ENCODE measurements around the gene NLK.
"Not testable (repeated sequence)": the region's sequence is repeated elsewhere in the genome, so short reads cannot be mapped to it uniquely, and the experiment has no call there.

The NLK gene

DNA sequence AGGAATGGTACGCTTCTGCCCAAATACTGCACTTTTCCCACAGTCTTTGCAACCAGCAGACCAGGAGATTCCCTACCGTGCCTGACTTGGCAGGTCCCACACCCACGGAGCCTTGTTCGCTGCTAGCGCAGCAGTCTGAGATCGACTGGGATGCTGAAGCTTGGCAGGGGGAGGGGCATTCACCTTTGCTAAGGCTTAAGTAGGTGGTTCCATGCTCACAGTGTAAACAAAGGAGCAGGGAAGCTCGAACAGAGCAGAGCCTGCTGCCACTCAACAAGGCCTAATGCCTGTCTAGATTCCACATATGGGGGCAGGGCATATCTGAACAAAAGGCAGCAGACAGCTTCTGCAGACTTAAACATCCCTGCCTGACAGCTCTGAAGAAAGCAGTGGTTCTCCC, 169.3 kb downstream of the NLK start:
- DNase-seq, result no peak

DNA sequence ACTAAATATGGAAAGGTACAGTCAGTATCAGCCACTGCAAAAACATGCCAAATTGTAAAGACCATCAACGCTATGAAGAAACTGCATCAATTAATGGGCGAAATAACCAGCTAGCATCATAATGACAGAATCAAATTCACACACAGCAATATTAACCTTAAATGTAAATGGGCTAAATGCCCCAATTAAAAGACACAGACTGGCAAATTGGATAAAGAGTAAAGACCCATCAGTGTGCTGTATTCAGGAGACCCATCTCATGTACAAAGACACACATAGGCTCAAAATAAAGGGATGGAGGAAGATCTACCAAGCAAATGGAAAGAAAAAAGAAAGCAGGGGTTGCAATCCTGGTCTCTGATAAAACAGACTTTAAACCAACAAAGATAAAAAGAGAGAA, 171.1 kb downstream of the NLK start:
- not testable (repeated sequence) for DNase-seq

DNA sequence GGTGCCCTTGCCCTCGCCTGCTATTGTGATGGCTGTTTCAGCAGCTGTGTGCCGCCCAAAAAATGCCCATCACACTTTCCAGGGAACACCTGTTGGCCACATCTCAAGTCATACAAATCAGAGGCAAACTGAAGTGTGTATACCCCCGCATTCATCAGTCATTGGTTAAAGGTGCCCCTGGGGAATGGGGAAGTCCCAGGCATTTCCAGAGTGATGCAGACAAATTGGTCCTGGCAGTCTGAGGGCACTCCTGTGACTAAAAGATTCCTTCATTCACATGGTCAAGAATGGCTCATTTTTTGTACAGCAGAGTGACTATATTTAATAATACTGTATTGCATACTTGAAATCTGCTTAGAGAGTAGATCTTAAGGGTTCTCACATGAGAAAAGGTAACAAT, 173.6 kb downstream of the NLK start:
- DNase-seq, result no peak

DNA sequence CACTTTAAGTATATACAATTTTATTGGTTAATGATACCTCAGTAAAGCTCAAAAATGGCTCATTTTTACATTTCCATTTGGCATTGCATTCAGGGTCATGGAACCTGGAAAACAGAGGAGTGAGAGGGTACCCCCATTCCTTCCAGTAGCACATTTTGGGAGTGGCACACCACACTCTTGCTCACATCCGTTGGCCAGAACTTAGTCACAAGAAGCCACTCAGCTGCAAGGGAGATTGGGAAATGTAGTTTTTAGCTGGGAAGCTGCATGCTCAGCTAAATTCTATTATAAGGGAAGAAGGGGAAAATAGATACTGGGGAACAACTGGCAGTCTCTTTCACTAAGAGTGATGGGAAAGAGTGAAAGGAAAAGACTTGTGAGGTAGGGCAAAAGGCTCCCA, 174.1 kb downstream of the NLK start:
- no peak for DNase-seq

DNA sequence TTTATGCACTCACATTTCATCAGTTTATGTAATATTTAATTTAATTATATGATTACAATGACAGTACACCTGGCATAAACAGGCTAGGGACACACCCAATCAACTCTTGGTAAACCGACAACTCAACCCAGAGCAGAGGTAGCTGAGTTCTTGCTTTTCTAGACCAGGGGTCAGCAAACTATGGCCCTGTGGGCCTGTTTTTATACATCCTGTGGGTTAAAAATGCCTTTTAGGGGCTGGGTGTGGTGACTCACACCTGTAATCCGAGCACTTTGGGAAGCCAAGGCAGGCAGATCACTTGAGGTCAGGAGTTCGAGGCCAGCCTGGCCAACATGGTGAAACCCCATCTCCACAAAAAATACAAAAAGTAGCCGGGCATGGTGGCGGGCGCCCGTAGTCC, 177.3 kb downstream of the NLK start:
- no peak for DNase-seq

DNA sequence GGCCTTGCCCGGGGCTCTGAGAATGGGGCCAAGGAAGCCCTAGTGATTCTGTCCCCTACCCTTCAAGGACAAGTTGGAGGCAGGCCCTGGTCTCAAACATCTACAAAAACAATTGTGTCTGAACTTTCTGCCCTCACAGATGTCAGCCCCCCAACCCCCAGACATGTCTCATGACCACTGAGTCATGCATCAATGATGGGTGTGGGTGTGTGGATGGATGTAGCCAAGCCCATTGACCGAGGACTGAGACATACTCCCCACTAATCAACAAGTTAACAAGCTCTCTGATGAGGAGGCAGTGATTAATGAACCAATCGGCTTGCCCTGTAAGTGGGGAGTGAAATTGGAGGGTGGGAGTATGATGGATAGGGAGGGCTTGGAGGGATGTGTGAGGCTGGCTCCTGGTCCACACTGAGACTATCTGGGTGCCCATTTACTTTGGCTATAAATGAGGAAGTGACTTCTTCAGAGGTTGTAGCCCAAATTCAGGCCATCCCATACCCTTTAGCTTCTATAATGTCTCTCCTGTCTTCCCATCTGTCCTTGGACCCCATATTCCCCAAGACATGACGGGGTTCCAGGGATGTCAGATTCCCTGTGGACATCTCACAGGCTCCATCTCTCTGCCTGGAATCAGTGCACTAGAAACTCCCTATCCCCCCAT, 179.4 kb downstream of the NLK start:
- no peak for DNase-seq

DNA sequence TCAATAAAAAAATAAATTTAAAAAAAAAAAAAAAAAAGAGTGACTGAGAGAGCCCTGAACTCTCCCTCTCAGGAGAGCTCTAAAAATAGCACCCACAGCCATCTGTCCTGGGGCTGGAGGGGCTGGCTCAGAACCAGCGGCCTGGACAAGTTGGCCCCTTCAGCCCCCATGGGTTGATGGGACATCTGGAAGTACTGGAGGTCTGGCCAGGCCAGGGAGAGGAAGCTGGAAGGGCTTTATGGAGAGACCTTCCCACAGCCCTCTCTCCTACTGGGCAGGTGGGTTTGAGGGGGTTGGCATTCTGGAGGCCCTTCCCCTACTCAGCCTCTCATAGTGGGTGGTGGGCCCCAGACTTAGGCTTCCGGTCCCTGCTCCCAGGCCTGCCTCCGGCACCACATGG, 182.8 kb downstream of the NLK start:
- no peak for DNase-seq

DNA sequence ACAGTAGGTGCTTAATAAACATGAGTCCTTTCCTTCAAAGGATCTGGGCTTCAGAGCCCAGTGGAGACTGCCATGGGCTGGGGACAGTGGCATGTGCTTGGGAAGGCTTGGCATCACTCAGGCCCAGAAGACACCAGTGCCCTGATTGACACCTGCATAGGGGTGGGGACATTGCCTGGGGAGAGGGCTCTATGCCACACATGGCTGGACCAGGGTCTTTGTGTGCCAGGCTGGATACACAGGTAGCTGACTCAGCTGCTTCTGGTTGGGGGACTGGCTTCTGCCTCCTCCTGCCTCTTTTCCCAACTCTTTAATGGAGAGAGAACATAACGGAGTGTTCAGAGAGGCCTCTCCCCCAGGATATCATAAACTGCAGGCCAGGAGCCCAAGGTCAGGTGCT, 183.4 kb downstream of the NLK start:
- DNase-seq, result no peak

DNA sequence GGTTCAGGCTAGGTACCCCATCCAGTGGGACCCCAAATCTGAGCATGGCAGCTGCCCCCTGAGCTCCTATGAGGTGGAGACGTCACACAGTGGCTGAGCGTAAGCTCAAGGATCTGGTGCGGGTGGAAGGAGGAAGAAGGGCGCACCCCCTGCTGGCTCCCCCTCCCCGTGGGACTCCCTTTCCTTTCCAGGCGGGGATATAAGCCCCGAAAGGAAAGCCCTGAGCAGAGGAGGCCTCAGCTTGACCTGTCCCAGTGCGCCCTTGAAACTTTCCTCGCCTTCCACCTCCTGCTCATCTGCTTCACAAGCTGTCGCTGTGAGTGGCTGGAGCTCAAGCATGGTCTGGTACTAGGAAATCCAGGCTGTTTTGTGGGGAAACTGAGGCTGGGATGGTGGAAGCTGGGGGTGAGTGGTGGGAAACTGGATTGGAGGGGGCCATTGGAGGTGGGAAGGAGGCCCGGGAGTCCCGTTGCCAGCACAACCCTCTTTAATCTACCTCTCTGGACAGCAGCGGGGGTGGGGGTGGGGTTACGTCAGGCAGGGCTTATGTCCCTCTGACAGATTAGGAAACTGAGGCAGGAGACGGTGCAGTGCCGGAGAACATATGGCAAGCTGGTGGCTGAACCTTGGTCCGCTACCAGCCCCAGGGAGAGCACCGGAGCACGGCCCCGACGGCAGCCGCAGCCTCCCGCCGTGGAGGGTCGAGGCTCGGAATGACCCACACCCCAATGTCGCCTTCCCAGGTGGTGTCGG, 184.3 kb downstream of the NLK start:
- DNase-seq, result no peak

DNA sequence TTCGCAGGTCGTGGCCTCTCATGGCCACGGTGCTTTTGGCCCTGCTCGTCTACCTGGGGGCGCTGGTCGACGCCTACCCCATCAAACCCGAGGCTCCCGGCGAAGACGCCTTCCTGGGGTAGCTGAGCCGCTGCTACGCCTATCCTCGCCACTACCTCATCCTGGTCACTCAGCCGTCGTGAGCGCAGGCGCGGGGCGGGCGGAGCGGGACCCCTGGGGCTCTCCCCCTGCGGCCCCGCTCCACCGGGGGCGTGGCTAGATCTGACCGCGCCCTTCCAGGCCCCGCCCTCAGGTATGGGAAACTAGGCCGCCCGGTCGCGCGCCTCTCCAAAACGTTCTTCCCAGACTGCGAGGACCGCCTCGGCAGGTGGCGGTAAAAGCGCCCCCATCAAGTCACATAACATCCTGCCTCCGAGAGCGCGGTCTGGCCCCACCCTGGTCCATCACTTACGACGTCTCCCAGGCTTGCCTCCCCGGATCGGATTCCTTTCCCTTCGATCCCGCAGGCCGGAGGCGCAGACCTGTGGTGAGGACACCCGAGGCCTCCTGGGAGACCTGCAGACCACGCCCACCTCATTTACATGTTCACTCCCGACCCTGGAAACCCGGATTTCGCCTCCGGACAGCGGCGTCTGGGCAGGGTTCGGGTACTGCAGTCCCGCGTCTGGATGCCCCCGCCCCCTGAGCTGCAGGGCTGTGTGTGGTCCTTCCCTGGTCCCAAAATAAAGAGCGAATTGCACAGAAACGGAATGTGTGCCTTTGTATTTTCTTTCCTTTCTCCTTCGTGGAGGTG, 185.0 kb downstream of the NLK start:
- DNase-seq, result peak; percentile 35

DNA sequence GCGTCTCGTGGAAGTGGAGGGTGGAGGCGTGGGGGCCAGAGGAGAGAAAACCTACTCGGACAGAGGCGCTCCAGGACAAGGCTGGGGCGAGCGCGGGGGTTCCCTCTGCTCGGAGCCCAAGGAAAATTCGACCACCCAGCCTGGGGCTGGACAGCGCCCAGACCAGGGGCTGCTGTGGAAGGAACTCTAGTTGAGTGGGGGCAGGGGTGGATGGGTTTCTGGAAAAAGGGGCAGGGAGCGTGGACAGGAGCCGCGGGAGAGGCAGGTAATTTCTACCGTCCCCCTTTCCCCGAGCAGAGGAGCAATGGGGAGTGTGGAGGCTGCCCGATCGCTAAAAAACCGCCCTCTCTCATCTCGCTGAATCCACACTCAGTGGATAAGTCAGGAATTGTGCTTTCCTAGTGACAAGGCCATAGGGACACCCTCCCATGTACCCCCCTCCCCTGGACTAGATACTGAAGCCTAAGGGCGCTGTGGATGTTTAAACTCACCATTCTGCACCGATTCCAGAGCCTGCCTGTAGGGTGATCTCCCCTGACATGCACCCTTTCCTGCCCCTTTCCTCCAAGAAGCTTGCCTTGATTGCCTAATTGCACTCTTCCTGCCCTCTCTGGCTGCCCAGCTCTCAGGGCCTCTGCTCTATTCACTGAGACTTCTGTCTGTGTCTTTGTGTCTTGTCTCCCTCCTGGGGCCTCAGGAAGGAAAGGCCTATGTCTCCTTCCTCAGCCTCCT, 185.8 kb downstream of the NLK start:
- DNase-seq, result no peak

DNA sequence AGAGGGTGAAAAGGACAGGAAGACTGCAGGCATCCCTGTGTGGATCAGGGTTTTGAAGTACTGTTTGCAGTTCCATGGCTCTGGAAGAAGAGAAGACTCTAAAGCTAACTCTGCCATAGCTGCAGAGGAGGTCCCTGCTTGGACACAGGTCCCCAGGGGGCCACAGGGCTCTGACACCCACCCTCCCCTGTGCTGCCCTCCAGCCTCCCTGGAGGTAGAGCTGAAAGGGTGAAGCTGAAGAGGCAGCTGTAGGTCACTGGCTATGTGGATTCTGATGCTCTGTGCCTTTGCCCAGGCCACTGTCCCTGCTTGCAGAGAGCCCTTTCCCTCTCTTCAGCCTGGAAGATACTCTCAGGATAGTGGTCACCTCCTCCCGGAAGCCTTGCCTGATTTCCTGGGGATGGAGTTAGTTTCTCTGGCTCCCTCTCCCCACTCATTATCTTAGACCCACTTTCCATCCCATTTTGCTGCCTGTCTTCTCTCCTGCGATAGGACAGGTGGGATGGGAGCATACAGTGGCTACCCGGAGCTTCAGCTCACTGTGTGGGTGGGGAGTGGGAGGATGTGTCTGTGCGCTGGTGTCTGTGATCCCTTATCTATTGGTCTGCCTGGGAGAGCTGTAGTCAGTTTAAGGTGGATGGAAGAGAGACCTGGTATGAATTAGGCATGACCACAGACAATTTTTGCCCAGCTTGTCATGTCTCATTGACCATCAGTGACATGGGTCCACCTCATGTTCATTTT, 186.7 kb downstream of the NLK start:
- DNase-seq, result no peak

DNA sequence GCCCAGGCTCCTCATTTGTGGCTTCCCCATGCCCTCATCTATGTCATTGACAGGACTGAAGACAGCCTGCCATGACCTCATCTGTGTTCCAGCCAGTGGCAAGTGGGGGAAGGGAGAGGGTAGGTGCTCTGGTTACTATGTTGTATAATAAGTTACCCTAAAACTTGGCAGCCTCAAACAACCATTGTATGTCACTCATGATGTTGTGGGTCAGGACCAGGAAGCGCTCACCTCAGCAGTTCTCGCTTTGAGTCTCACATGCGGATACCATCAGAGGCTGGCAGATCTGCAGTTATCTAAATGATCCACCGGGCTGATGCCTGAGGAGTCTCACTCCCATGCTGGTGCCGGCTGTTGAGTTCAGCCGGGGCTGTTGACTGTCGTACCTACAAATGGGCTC, 187.5 kb downstream of the NLK start:
- no peak for DNase-seq

DNA sequence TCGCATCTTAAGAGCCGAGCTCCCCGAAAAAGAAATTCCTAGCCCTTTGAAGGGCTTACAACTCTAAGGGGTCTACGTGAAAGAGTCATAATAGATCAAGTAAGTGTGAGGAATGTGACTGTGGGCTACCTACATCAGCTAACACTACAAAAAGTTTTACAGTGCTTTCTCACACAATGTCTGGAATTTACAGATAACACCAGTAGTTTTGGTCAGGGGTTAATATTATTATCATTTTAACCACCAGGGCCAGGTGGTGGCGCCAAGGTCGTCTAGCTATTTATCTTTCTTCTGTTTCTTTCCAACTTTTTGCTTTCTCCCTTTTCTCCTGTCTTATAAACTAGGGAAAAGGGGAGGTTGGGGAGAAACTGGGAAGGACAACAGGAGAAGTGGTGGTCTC, 188.1 kb downstream of the NLK start:
- not testable (repeated sequence) for DNase-seq

DNA sequence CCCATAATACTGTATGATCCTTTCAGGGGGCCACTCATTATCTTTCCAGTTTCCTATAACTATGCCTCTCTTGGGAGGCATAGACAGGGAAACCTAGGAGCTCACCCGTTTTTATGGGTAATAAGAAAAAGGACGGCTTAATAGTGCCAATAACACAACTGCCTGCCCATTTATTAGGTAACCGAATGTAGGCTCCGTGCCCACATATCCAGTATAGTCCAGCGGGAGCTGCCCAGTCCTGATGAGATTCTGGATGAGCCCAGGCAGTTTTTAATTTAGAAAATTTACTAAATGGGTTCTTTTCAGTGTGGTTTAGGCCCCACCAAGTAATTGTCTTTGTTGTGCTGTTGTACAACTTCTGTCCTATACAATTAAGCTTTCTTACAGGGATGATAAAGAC, 189.1 kb downstream of the NLK start:
- DNase-seq, result not testable (repeated sequence)

DNA sequence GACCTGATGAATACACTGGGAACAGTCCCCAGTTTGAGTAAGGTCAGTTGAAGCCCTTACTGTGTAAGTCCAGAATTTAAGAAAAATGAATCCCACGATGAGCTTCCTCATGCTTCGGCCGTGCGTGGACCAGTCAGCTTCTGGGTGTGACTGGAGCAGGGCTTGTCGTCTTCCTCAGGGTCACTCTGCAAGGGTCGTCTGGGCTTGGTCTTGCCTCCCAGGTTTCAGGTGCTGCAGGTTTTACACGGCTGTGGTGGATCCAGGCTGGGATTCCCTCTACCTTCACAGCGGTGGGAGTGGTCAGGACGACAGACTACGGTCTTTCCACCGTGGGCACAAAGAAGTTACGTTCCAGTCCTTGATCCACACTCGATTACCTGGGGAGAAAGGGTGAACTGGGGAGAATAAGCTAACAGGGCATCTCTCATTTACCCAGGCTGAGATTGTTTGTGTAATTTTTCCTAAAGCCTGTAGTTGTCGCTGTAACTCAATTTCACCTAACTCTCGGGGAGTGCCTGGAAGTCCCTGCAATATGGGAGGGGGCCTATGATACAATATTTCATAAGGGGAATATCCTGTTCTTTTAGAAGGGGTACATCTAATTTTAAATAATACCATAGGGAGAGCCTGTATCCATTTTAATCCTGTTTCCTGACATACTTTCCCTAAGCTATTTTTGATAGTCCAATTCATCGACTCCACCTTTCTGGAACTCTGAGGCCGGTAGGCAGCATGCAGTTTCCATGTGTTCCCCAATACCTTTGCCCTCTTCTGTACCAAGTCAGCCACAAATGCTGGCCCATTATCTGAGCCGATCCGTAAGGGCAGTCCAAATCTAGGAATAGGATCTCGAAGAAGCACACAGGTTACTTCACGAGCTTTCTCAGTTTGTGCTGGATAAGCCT, 190.7 kb downstream of the NLK start:
- DNase-seq, result not testable (repeated sequence)

DNA sequence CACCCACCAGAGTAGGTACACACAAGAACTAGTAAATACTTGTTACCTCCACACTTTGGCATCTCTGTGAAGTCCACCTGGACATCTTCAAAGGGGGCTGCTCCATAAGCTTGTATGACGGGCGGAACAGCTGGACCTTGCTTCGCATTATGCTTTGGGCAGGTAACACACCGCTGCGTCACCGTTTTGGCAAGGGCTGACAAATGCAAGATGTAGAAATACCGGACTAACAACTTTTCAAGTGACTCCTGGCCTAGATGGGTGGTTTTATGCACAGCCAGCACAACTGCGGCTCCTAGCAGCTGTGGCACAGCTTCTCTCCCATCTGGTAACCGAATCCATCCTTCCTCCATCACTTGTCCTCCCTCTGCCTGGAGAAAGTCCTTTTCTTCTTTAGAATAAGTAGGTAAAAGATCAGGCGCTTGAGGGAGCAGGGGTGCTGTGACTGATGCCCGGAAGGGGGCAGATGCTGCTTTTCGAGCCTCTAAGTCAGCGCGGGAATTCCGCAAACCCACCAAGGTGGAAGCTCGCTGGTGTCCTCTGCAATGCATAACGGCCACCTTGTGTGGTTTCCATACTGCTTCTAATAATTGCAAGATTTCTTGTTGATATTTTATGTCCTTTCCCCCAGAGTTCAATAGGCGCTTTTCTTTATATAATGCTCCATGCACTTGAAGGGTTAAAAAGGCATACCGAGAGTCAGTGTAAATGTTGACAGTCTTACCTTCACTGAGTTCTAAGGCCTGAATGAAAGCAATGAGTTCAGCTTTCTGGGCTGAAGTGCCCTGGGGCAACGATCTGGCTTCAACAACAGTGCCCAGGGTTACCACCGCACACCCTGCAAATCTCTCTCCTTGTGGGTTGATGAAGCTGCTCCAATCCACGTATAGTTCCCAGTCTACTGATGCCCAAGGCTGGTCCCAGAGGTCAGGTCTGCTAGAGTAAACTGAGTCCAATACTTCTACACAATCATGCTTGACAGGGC, 191.7 kb downstream of the NLK start:
- not testable (repeated sequence) for DNase-seq

DNA sequence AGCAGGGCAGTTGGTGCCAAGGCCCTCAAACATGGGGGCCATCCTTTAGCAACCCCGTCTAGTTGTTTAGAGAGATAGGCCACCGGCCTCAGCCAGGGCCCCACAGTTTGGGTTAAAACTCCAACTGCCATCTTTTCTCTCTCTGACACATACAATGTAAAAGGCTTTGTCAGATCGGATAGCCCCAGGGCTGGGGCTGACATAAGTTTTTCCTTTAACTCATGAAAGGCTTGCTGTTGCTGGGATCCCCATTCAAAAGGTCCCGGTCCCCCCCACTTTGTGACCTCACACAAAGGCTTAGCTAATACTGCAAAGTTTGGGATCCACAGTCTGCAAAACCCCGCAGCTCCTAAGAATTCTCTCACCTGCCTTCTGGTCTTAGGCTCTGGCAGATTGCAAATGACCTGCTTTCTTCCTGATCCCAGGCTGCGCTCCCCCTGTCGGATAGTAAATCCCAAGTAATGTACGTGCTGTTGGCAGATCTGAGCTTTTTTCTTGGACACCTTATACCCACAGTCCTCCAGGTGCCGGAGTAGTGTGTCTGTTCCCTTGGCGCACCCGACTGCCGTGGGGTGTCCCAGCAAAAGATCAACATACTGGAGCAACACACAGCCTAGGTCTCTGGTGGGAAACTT, 192.7 kb downstream of the NLK start:
- not testable (repeated sequence) for DNase-seq

DNA sequence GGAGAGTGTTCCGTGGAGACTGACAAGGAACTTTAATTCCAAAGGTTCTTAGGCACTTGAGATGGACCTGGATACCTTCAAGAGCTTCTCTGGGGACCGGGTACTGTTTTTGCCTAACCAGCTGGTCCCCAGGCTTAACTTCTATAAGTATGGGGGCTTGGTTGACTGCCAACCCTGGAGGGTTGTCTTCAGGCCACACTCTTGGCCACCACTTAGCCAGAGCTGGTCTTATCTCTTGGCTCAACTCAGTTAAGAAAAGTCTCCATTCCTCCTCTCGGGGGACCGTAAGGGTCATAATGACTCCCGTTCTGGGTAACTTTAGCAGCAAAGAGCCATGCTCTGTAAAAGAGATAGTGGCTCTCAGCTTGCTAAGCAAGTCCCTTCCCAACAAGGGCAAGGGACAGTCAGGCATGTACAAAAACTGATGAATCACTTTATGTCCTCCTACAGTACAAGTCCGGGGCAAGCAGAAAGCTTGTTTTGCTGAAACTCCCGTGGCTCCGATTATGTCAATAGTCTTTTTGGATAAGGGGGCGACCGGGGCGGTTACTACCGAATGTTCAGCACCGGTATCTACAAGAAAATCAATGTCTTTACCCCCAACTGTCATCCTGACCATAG, 193.7 kb downstream of the NLK start:
- DNase-seq, result not testable (repeated sequence)

Measured in femur (tissue), 1 donor.